Glomerular visceral epithelial cell (primary cell): Measurements from ENCODE around the gene C3orf70.

Source experiments
- DNase-seq: peaks from one replicate; pipeline ENCODE4 v3.0.0-alpha.2; 2016; ENCODE audit errors: extremely low spot score

C3orf70 gene

GRCh38 chr3:185152410-185153170, at the start of gene C3orf70:
TSS of gene C3orf70 (minus strand) at chr3:185153060. CDS start at chr3:185152823, 237 bp downstream.
- peak; percentile 30 for DNase-seq

- peak; percentile 57 for DNase-seq
Measured at GRCh38 chr3:185200639-185201038, 47.8 kb upstream of the C3orf70 start.

- no peak for DNase-seq
Measured at GRCh38 chr3:185199671-185200070, 46.8 kb upstream of the C3orf70 start.

GRCh38 chr3:185199206-185199605, 46.3 kb upstream of the C3orf70 start:
- DNase-seq = no peak

- DNase-seq = no peak
Measured at GRCh38 chr3:185197068-185197467, 44.2 kb upstream of the C3orf70 start.

GRCh38 chr3:185195652-185196051, 42.8 kb upstream of the C3orf70 start:
- DNase-seq = no peak

GRCh38 chr3:185188816-185189215, 36.0 kb upstream of the C3orf70 start:
- no peak for DNase-seq

- no peak for DNase-seq
Measured at GRCh38 chr3:185187391-185187790, 34.5 kb upstream of the C3orf70 start.

GRCh38 chr3:185176750-185177359, 24.0 kb upstream of the C3orf70 start:
- peak; percentile 40 for DNase-seq

- no peak for DNase-seq
Measured at GRCh38 chr3:185175370-185175987, 22.6 kb upstream of the C3orf70 start.

- DNase-seq = no peak
Measured at GRCh38 chr3:185172086-185173049, 19.5 kb upstream of the C3orf70 start.

GRCh38 chr3:185164428-185165217, 11.8 kb upstream of the C3orf70 start:
- DNase-seq = no peak

- no peak for DNase-seq
Measured at GRCh38 chr3:185162634-185163033, 9.8 kb upstream of the C3orf70 start.

GRCh38 chr3:185161761-185162160, 8.9 kb upstream of the C3orf70 start:
- DNase-seq = no peak

GRCh38 chr3:185157347-185157746, 4.5 kb upstream of the C3orf70 start:
- no peak for DNase-seq

- no peak for DNase-seq
Measured at GRCh38 chr3:185155678-185156077, 2.8 kb upstream of the C3orf70 start.

GRCh38 chr3:185153861-185154629, 1.2 kb upstream of the C3orf70 start:
- DNase-seq = no peak

- no peak for DNase-seq
Measured at GRCh38 chr3:185153171-185153771, 411 bp upstream of the C3orf70 start.

GRCh38 chr3:185151964-185152409, 873 bp downstream of the C3orf70 start:
- no peak for DNase-seq
